HPDE6-E6E7 (cell line): ENCODE results near the gene WDR59.
"Not testable (repeated sequence)": the region's sequence is repeated elsewhere in the genome, so short reads cannot be mapped to it uniquely, and the experiment has no call there.

Experiments used
- DNase-seq: peaks from one replicate; pipeline ENCODE4 v3.0.0; 2011; ENCODE audit warnings: missing footprints; ENCODE audit errors: extremely low spot score

Gene WDR59

GRCh38 chr16:75012380-75013081 lies 27.6 kb upstream of the WDR59 start:
- no peak for DNase-seq

GRCh38 chr16:75011634-75012307 lies 26.8 kb upstream of the WDR59 start:
- DNase-seq: peak; percentile 88

- DNase-seq: no peak
Observed at GRCh38 chr16:75010427-75010826, 25.5 kb upstream of the WDR59 start.

GRCh38 chr16:75007443-75007842 lies 22.5 kb upstream of the WDR59 start:
- no peak for DNase-seq

GRCh38 chr16:75005697-75006096 lies 20.8 kb upstream of the WDR59 start:
- DNase-seq: no peak

- no peak for DNase-seq
Observed at GRCh38 chr16:75004460-75004859, 19.5 kb upstream of the WDR59 start.

- DNase-seq: no peak
Observed at GRCh38 chr16:75003931-75004330, 19.0 kb upstream of the WDR59 start.

GRCh38 chr16:75002474-75002873 lies 17.6 kb upstream of the WDR59 start:
- no peak for DNase-seq

GRCh38 chr16:75000481-75001081 lies 15.7 kb upstream of the WDR59 start:
- DNase-seq: no peak

GRCh38 chr16:74999609-75000480 lies 14.9 kb upstream of the WDR59 start:
- peak; percentile 66 for DNase-seq

- DNase-seq: peak; percentile 16
Observed at GRCh38 chr16:74999219-74999608, 14.3 kb upstream of the WDR59 start.

GRCh38 chr16:74998481-74999218 lies 13.7 kb upstream of the WDR59 start, which contains the start of gene ZNRF1:
Gene ZNRF1, plus strand, starts transcription at chr16:74999024. Its CDS starts 648 bp downstream, at chr16:74999672.
- DNase-seq: peak; percentile 89

- no peak for DNase-seq
Observed at GRCh38 chr16:74997042-74997491, 12.1 kb upstream of the WDR59 start.

GRCh38 chr16:74995986-74996385 lies 11.1 kb upstream of the WDR59 start:
- DNase-seq: no peak

- no peak for DNase-seq
Observed at GRCh38 chr16:74991593-74992403, 6.9 kb upstream of the WDR59 start.

- no peak for DNase-seq
Observed at GRCh38 chr16:74991268-74991592, 6.3 kb upstream of the WDR59 start.

- DNase-seq: no peak
Observed at GRCh38 chr16:74990832-74991231, 5.9 kb upstream of the WDR59 start.

GRCh38 chr16:74989864-74990263 lies 4.9 kb upstream of the WDR59 start:
- not testable (repeated sequence) for DNase-seq

- DNase-seq: no peak
Observed at GRCh38 chr16:74987027-74987681, 2.2 kb upstream of the WDR59 start.

- no peak for DNase-seq
Observed at GRCh38 chr16:74984194-74984528, 762 bp downstream of the WDR59 start.
